ENCODE results near the gene MPP2.

Gene MPP2

DNA sequence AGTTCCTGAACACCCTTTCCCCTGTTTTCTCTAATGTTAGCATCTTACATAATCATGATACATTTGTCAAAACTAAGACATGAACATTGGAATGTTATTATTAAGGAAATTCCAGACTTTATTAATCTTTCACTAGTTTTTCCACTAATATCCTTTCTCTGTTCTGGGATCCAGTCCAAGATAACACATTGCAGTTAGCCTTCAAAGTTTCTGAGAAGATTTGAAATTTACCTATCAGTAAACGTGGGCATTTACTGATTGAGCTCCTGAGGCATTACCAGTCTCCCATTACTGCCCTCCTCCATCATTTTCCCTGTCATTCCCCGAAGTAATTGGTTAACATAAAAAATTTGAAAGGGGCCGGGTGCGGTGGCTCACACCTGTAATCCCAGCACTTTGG is 66.1 kb downstream of the MPP2 start:
- H3K27me3 ChIP-seq (ENCODE audit: low read length), result no peaks in the 10 kb centered on the region
- no peak overlapping the region for H3K27ac ChIP-seq (ENCODE audit: low read depth, low read length)
- H3K9ac ChIP-seq (ENCODE audit: low read length), result no peak overlapping the region
- H3K79me2 ChIP-seq (ENCODE audit: insufficient read depth, low read length), result no peaks in the 10 kb centered on the region
- H4K20me1 ChIP-seq (ENCODE audit: low read depth, low read length), result no peaks in the 10 kb centered on the region
- H2AFZ ChIP-seq (ENCODE audit: low read depth, low read length, severe bottlenecking), result no peak overlapping the region
- no peak overlapping the region for H3K4me2 ChIP-seq (ENCODE audit: low read depth, low read length, poor library complexity, severe bottlenecking)
- no peaks in the 10 kb centered on the region for H3K36me3 ChIP-seq (ENCODE audit: low read length)
- TF ChIP-seq, protein P1, sequence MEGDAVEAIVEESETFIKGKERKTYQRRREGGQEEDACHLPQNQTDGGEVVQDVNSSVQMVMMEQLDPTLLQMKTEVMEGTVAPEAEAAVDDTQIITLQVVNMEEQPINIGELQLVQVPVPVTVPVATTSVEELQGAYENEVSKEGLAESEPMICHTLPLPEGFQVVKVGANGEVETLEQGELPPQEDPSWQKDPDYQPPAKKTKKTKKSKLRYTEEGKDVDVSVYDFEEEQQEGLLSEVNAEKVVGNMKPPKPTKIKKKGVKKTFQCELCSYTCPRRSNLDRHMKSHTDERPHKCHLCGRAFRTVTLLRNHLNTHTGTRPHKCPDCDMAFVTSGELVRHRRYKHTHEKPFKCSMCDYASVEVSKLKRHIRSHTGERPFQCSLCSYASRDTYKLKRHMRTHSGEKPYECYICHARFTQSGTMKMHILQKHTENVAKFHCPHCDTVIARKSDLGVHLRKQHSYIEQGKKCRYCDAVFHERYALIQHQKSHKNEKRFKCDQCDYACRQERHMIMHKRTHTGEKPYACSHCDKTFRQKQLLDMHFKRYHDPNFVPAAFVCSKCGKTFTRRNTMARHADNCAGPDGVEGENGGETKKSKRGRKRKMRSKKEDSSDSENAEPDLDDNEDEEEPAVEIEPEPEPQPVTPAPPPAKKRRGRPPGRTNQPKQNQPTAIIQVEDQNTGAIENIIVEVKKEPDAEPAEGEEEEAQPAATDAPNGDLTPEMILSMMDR (IDR thresholded peaks at IDR 0.05; ENCODE audit: insufficient read depth, low read length, poor library complexity, severe bottlenecking), result no peak
- TF ChIP-seq EZH2phosphoT487 (conservative IDR thresholded peaks at IDR 0.05; ENCODE audit: low read length), result no peak
- H3K9me3 ChIP-seq (ENCODE audit: insufficient read depth, low read length), result no peaks in the 10 kb centered on the region
- H3K4me3 ChIP-seq (ENCODE audit: insufficient read depth, low read length, poor library complexity, severe bottlenecking), result no peak overlapping the region
- H3F3A ChIP-seq (ENCODE audit: insufficient read depth), result no peaks in the 10 kb centered on the region
- H3K9me2 ChIP-seq (replicated peaks; ENCODE audit: insufficient read depth, low read length), result no peaks in the 10 kb centered on the region

GRCh38 chr17:43840814-43841213 is 66.5 kb downstream of the MPP2 start:
- no peaks in the 10 kb centered on the region for H3K27me3 ChIP-seq (ENCODE audit: low read length)
- no peaks in the 10 kb centered on the region for H4K20me1 ChIP-seq (ENCODE audit: low read depth, low read length)
- no peak overlapping the region for H3K4me3 ChIP-seq (ENCODE audit: insufficient read depth, low read length, poor library complexity, severe bottlenecking)
- H3F3A ChIP-seq (ENCODE audit: insufficient read depth), result no peaks in the 10 kb centered on the region
- H3K79me2 ChIP-seq (ENCODE audit: insufficient read depth, low read length), result no peaks in the 10 kb centered on the region
- no peaks in the 10 kb centered on the region for H3K9me3 ChIP-seq (ENCODE audit: insufficient read depth, low read length)
- H3K27ac ChIP-seq (ENCODE audit: low read depth, low read length), result no peak overlapping the region
- TF ChIP-seq, protein P1 (IDR thresholded peaks at IDR 0.05; ENCODE audit: insufficient read depth, low read length, poor library complexity, severe bottlenecking), result no peak
- no peak for TF ChIP-seq EZH2phosphoT487 (conservative IDR thresholded peaks at IDR 0.05; ENCODE audit: low read length)
- H2AFZ ChIP-seq (ENCODE audit: low read depth, low read length, severe bottlenecking), result no peak overlapping the region
- H3K9ac ChIP-seq (ENCODE audit: low read length), result no peak overlapping the region
- H3K4me2 ChIP-seq (ENCODE audit: low read depth, low read length, poor library complexity, severe bottlenecking), result no peak overlapping the region
- no peaks in the 10 kb centered on the region for H3K36me3 ChIP-seq (ENCODE audit: low read length)
- H3K9me2 ChIP-seq (replicated peaks; ENCODE audit: insufficient read depth, low read length), result no peaks in the 10 kb centered on the region

- Histone ChIP-seq H3K9ac (ENCODE audit: low read length) (no peak overlapping the region), H2AFZ (ENCODE audit: low read depth, low read length, severe bottlenecking) (no peak overlapping the region)
- TF ChIP-seq, protein P1 (IDR thresholded peaks at IDR 0.05; ENCODE audit: insufficient read depth, low read length, poor library complexity, severe bottlenecking), result no peak
- no peak for TF ChIP-seq EZH2phosphoT487 (conservative IDR thresholded peaks at IDR 0.05; ENCODE audit: low read length)
Observed at GRCh38 chr17:43839670-43840108, 67.6 kb downstream of the MPP2 start.

More at GRCh38 chr17:43839670-43840108, 67.6 kb downstream of the MPP2 start:
- H3K9me2 ChIP-seq (replicated peaks; ENCODE audit: insufficient read depth, low read length), result no peaks in the 10 kb centered on the region
- no peaks in the 10 kb centered on the region for H3K79me2 ChIP-seq (ENCODE audit: insufficient read depth, low read length)
- no peak overlapping the region for H3K4me2 ChIP-seq (ENCODE audit: low read depth, low read length, poor library complexity, severe bottlenecking)
- no peaks in the 10 kb centered on the region for H3K36me3 ChIP-seq (ENCODE audit: low read length)
- no peak overlapping the region for H3K4me3 ChIP-seq (ENCODE audit: insufficient read depth, low read length, poor library complexity, severe bottlenecking)
- H3F3A ChIP-seq (ENCODE audit: insufficient read depth), result no peaks in the 10 kb centered on the region
- H3K27me3 ChIP-seq (ENCODE audit: low read length), result no peaks in the 10 kb centered on the region
- H4K20me1 ChIP-seq (ENCODE audit: low read depth, low read length), result no peaks in the 10 kb centered on the region
- H3K27ac ChIP-seq (ENCODE audit: low read depth, low read length), result no peak overlapping the region
- no peaks in the 10 kb centered on the region for H3K9me3 ChIP-seq (ENCODE audit: insufficient read depth, low read length)
